H1 (cell line): Measurements from ENCODE around the gene CUL1. TPM values are rescaled to one million over a fixed set of nuclear protein-coding genes. Genes with fewer than 3 reads are reported as not detected.
A peak's percentile ranks its signal among the peaks of the same experiment; 100 is the strongest.

ENCODE experiments used
- KDM4A ChIP-seq: IDR thresholded peaks from one replicate; pipeline ENCODE4 v1.7.1; 2012; ENCODE audit warnings: low read depth, mild to moderate bottlenecking, moderate library complexity, low read length, inconsistent platforms; ENCODE audit not compliant: severe bottlenecking
- NRF1 ChIP-seq: IDR thresholded peaks from 2 replicates; pipeline ENCODE4 v1.6.1; 2011; ENCODE audit warnings: mild to moderate bottlenecking, low read depth, low read length, improper control_type of control experiment
- POLR2AphosphoS5 ChIP-seq: IDR thresholded peaks from 2 replicates; pipeline ENCODE4 v1.6.1; 2011; ENCODE audit warnings: low read depth, low read length
- SIN3A ChIP-seq, 2 experiments: IDR thresholded peaks in 1 of 2; conservative IDR thresholded peaks in 1 of 2; 2 replicates each; pipeline ENCODE4 v1.6.1; 2011 to 2012; ENCODE audit warnings: low read length in 2 of 2, improper control_type of control experiment in 1 of 2, low read depth in 1 of 2, mild to moderate bottlenecking in 1 of 2
- SUZ12 ChIP-seq: fragments of 200-600 bp; sonication (generic); IDR thresholded peaks from 2 replicates; pipeline ENCODE4 v1.6.1; 2012; ENCODE audit warnings: mild to moderate bottlenecking, inconsistent platforms, low read length, moderate library complexity, mixed read lengths
- TBP ChIP-seq: IDR thresholded peaks from 2 replicates; pipeline ENCODE4 v1.6.1; 2011; ENCODE audit warnings: low read depth, low read length, improper control_type of control experiment
- polyA plus RNA-seq, 7 experiments: library from polyadenylated mRNA; depleted of rRNA in 3 of 7; stranded (reverse) in 5 of 7; unstranded in 2 of 7; fragments of >200 nt in 5 of 7; fragments of 200-250 nt in 2 of 7; gene quantifications; 1 replicate in 5 of 7; 2 replicates in 1 of 7; 4 replicates in 1 of 7; pipeline versions ENCODE4 v1.2.1 to v1.2.3, GENCODE V29; 2011 to 2013; ENCODE audit warnings: missing spikeins in 2 of 7, mixed read lengths in 2 of 7
- total RNA-seq: library from RNA; stranded (reverse); fragmentation: NEBNext Ultra II Directional; extraction: Animal tissue kit (Norgen Biotek cat#: 25700); gene quantifications from 2 replicates; pipeline ENCODE4 v1.2.1, GENCODE V29; 2021
- TF ChIP-seq, protein P1 (sequence below): fragments of 300-600 bp; sonication (generic); IDR thresholded peaks from 2 replicates; pipeline ENCODE4 v1.7.1; 2012; ENCODE audit warnings: low read length, moderate library complexity, mild to moderate bottlenecking, inconsistent platforms; ENCODE audit not compliant: insufficient replicate concordance

CUL1 gene
- total and polyA plus RNA-seq, 2 of the 8 experiments (the other 6 are each of a cell fraction or from before 2014, with no cell fraction given), result 33.0 to 77.3 TPM

DNA sequence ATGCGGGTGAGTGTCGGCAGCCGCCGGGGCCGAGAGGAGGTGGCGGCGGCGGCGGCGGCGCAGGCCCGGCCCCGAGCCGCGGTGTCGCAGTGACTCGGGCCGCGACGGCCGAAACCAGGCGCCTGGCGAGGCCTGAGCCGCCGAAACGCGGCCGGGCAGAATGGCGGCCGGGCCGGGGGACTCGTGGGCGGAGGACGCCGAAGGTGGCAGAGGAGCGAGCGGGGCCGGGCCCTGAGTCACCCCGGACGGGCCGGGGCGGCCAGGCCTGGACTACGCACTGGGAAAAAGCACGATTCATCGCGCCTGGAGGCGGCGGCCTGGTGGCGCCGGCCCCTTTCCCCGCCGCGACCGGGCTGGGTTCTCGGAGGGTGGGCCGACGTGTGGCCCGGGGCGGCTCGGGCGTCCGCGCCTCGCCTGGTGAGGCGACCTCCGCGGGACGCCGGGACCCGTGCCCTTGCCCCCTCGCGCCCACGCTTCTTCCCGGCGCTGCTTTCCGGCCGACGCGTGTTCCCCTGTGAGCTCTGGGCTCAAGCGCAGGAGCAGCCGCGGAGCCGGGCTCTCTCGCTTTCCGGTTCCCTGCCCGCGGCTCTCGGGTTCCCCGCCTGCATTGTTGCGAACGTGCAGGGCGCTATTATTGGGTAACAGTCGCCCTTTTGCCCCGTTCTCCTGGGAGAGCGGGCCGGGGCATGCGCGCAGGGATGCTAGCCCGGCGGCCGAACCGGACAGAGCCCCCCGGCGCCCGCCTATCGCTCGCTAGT lies 500 bp downstream of the CUL1 start (continued):
- 0 out of 2 replicates have a peak, but pooled peaks have one; percentile 10 for TF ChIP-seq TBP
- TF ChIP-seq SUZ12, result no peak; the same call in 1 of the 2 replicates
- peak in 1 of 2 experiments; percentile 57; a peak in 1 of 4 replicates for TF ChIP-seq SIN3A (conservative IDR thresholded peaks at IDR 0.05 in 1 of 2, IDR thresholded peaks at IDR 0.05 in 1 of 2; ENCODE audit: low read depth in 1 of 2, low read length in 2 of 2)
- TF ChIP-seq, protein P1, sequence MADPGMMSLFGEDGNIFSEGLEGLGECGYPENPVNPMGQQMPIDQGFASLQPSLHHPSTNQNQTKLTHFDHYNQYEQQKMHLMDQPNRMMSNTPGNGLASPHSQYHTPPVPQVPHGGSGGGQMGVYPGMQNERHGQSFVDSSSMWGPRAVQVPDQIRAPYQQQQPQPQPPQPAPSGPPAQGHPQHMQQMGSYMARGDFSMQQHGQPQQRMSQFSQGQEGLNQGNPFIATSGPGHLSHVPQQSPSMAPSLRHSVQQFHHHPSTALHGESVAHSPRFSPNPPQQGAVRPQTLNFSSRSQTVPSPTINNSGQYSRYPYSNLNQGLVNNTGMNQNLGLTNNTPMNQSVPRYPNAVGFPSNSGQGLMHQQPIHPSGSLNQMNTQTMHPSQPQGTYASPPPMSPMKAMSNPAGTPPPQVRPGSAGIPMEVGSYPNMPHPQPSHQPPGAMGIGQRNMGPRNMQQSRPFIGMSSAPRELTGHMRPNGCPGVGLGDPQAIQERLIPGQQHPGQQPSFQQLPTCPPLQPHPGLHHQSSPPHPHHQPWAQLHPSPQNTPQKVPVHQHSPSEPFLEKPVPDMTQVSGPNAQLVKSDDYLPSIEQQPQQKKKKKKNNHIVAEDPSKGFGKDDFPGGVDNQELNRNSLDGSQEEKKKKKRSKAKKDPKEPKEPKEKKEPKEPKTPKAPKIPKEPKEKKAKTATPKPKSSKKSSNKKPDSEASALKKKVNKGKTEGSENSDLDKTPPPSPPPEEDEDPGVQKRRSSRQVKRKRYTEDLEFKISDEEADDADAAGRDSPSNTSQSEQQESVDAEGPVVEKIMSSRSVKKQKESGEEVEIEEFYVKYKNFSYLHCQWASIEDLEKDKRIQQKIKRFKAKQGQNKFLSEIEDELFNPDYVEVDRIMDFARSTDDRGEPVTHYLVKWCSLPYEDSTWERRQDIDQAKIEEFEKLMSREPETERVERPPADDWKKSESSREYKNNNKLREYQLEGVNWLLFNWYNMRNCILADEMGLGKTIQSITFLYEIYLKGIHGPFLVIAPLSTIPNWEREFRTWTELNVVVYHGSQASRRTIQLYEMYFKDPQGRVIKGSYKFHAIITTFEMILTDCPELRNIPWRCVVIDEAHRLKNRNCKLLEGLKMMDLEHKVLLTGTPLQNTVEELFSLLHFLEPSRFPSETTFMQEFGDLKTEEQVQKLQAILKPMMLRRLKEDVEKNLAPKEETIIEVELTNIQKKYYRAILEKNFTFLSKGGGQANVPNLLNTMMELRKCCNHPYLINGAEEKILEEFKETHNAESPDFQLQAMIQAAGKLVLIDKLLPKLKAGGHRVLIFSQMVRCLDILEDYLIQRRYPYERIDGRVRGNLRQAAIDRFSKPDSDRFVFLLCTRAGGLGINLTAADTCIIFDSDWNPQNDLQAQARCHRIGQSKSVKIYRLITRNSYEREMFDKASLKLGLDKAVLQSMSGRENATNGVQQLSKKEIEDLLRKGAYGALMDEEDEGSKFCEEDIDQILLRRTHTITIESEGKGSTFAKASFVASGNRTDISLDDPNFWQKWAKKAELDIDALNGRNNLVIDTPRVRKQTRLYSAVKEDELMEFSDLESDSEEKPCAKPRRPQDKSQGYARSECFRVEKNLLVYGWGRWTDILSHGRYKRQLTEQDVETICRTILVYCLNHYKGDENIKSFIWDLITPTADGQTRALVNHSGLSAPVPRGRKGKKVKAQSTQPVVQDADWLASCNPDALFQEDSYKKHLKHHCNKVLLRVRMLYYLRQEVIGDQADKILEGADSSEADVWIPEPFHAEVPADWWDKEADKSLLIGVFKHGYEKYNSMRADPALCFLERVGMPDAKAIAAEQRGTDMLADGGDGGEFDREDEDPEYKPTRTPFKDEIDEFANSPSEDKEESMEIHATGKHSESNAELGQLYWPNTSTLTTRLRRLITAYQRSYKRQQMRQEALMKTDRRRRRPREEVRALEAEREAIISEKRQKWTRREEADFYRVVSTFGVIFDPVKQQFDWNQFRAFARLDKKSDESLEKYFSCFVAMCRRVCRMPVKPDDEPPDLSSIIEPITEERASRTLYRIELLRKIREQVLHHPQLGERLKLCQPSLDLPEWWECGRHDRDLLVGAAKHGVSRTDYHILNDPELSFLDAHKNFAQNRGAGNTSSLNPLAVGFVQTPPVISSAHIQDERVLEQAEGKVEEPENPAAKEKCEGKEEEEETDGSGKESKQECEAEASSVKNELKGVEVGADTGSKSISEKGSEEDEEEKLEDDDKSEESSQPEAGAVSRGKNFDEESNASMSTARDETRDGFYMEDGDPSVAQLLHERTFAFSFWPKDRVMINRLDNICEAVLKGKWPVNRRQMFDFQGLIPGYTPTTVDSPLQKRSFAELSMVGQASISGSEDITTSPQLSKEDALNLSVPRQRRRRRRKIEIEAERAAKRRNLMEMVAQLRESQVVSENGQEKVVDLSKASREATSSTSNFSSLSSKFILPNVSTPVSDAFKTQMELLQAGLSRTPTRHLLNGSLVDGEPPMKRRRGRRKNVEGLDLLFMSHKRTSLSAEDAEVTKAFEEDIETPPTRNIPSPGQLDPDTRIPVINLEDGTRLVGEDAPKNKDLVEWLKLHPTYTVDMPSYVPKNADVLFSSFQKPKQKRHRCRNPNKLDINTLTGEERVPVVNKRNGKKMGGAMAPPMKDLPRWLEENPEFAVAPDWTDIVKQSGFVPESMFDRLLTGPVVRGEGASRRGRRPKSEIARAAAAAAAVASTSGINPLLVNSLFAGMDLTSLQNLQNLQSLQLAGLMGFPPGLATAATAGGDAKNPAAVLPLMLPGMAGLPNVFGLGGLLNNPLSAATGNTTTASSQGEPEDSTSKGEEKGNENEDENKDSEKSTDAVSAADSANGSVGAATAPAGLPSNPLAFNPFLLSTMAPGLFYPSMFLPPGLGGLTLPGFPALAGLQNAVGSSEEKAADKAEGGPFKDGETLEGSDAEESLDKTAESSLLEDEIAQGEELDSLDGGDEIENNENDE, result no peak
- peak; percentile 22; the same call in 1 of the 2 replicates for TF ChIP-seq NRF1
- peak; percentile 38; the same call in 1 of the 2 replicates for TF ChIP-seq POLR2AphosphoS5
- TF ChIP-seq KDM4A, result peak; percentile 49
